Parathyroid adenoma (tissue), 2 donors: ENCODE results near the gene PSRC1.

Experiments
- H2AFZ ChIP-seq: fragments of 300-600 bp; sonication (generic); one replicate; pipeline ENCODE4 v1.7.0; 2017; ENCODE audit warnings: antibody characterized with exemption, mild to moderate bottlenecking
- H3K27ac ChIP-seq: fragments of 300-600 bp; sonication (generic); one replicate; pipeline ENCODE4 v1.7.0; 2017
- H3K27me3 ChIP-seq: fragments of 300-600 bp; sonication (generic); one replicate; pipeline ENCODE4 v1.7.0; 2017; ENCODE audit warnings: low read length; ENCODE audit not compliant: control insufficient read depth, insufficient read depth
- H3K36me3 ChIP-seq: fragments of 300-600 bp; sonication (generic); one replicate; pipeline ENCODE4 v1.7.0; 2017; ENCODE audit warnings: low read length; ENCODE audit not compliant: control insufficient read depth, insufficient read depth
- H3K4me1 ChIP-seq: fragments of 300-600 bp; sonication (generic); one replicate; pipeline ENCODE4 v1.7.0; 2017; ENCODE audit warnings: control low read depth
- H3K4me2 ChIP-seq: fragments of 300-600 bp; sonication (generic); one replicate; pipeline ENCODE4 v1.7.0; 2017; ENCODE audit warnings: low read length
- H3K4me3 ChIP-seq: fragments of 300-600 bp; sonication (generic); one replicate; pipeline ENCODE4 v1.7.0; 2017; ENCODE audit warnings: low read depth, low read length
- H3K79me2 ChIP-seq: fragments of 300-600 bp; sonication (generic); one replicate; pipeline ENCODE4 v1.7.0; 2017; ENCODE audit warnings: control low read depth
- H3K9ac ChIP-seq: fragments of 300-600 bp; sonication (generic); one replicate; pipeline ENCODE4 v1.7.0; 2017; ENCODE audit warnings: mild to moderate bottlenecking
- H3K9me3 ChIP-seq: fragments of 300-600 bp; sonication (generic); one replicate; pipeline ENCODE4 v1.7.0; 2017; ENCODE audit warnings: low read length; ENCODE audit not compliant: control insufficient read depth
- CTCF ChIP-seq: fragments of 300-600 bp; sonication (generic); IDR thresholded peaks from one replicate; pipeline ENCODE4 v1.7.0; 2017; ENCODE audit warnings: antibody characterized with exemption, mild to moderate bottlenecking
- donor health status: primary hyperparathyroidism.

PSRC1 gene

GRCh38 chr1:109261006-109261405 is 21.9 kb downstream of the PSRC1 start:
- Histone ChIP-seq H3K4me3 (no peak overlapping the region), H3K4me1 (no peaks in the 10 kb centered on the region), H3K27ac (no peak overlapping the region), H3K27me3 (no peaks in the 10 kb centered on the region), H3K79me2 (no peaks in the 10 kb centered on the region), H3K4me2 (no peak overlapping the region), H2AFZ (no peak overlapping the region), H3K9ac (no peak overlapping the region), H3K9me3 (no peaks in the 10 kb centered on the region), H3K36me3 (no peaks in the 10 kb centered on the region)
- TF ChIP-seq CTCF = no peak

GRCh38 chr1:109259674-109260557 is 23.0 kb downstream of the PSRC1 start:
- Histone ChIP-seq H3K4me3 (no peak overlapping the region), H3K9ac (no peak overlapping the region), H3K4me2 (no peak overlapping the region), H3K36me3 (no peaks in the 10 kb centered on the region), H3K79me2 (no peaks in the 10 kb centered on the region), H2AFZ (no peak overlapping the region), H3K27me3 (no peaks in the 10 kb centered on the region), H3K4me1 (no peaks in the 10 kb centered on the region), H3K27ac (no peak overlapping the region), H3K9me3 (no peaks in the 10 kb centered on the region)
- TF ChIP-seq CTCF = no peak

GRCh38 chr1:109258481-109259466 is 24.2 kb downstream of the PSRC1 start:
- Histone ChIP-seq H3K27me3 (no peaks in the 10 kb centered on the region), H3K27ac (no peak overlapping the region), H3K4me1 (peaks cover 3% of the 10 kb centered on the region), H3K4me3 (no peak overlapping the region), H3K9me3 (no peaks in the 10 kb centered on the region), H3K4me2 (no peak overlapping the region), H2AFZ (no peak overlapping the region), H3K36me3 (no peaks in the 10 kb centered on the region), H3K79me2 (no peaks in the 10 kb centered on the region), H3K9ac (no peak overlapping the region)
- TF ChIP-seq CTCF = no peak

GRCh38 chr1:109257682-109258421 is 25.1 kb downstream of the PSRC1 start:
- H3K9me3 ChIP-seq = no peaks in the 10 kb centered on the region
- no peak overlapping the region for H3K4me3 ChIP-seq
- H3K36me3 ChIP-seq = no peaks in the 10 kb centered on the region
- H3K79me2 ChIP-seq = no peaks in the 10 kb centered on the region
- no peak for TF ChIP-seq CTCF
- H3K4me1 ChIP-seq = peaks cover 4% of the 10 kb centered on the region
- H3K27ac ChIP-seq = no peak overlapping the region
- no peak overlapping the region for H3K4me2 ChIP-seq
- H3K27me3 ChIP-seq = no peaks in the 10 kb centered on the region
- H2AFZ ChIP-seq = no peak overlapping the region
- H3K9ac ChIP-seq = no peak overlapping the region
